OCI-LY7 (cell line): ENCODE measurements around the gene TEX13B. TPM values are rescaled to one million over a fixed set of nuclear protein-coding genes. Genes with fewer than 3 reads are reported as not detected.

Source experiments
- Bru-seq: library from RNA; stranded (reverse); fragments of 400-500 nt; gene quantifications from one replicate; lab custom pipeline; 2021; lab: Mats Ljungman, UMichigan
- BruChase-seq, 2 experiments: library from RNA; stranded (reverse); fragments of 400-500 nt; gene quantifications; one replicate each; lab custom pipeline; 2021; lab: Mats Ljungman, UMichigan
- BruUV-seq: library from RNA; stranded (reverse); fragments of 400-500 nt; replicated peaks from 2 replicates; lab custom pipeline; 2021; lab: Mats Ljungman, UMichigan
- CTCF ChIA-PET: fragments of 300-600 bp; sonication (Branson Sonifier 250); formaldehyde crosslinking; loops from one replicate; lab custom pipeline; 2022; ENCODE audit warnings: antibody characterized with exemption; ENCODE audit not compliant: unreplicated experiment; lab: Charles Lee
- POLR2A ChIA-PET: fragments of 300-600 bp; sonication (Branson Sonifier 250); formaldehyde crosslinking; loops from one replicate; lab custom pipeline; 2022; ENCODE audit warnings: antibody characterized with exemption; lab: Charles Lee
- DNase-seq: peaks from one replicate; pipeline ENCODE4 v3.0.0-alpha.2; 2015; ENCODE audit warnings: low spot score
- H2AFZ ChIP-seq: fragments of 200-600 bp; sonication (generic), shearing (Covaris generic); 2 replicates; pipeline ENCODE4 v1.6.1; 2014; ENCODE audit warnings: mild to moderate bottlenecking, antibody characterized with exemption, low read length, moderate library complexity
- H3K27ac ChIP-seq: fragments of 200-600 bp; sonication (generic); 2 replicates; pipeline ENCODE4 v1.5.1; 2014; ENCODE audit warnings: mixed run types, low read depth, mild to moderate bottlenecking, moderate library complexity, low read length, inconsistent platforms; ENCODE audit not compliant: poor library complexity, severe bottlenecking
- H3K36me3 ChIP-seq: fragments of 200-600 bp; sonication (generic); 2 replicates; pipeline ENCODE4 v1.6.1; 2014; ENCODE audit warnings: mild to moderate bottlenecking, antibody characterized with exemption, low read length, moderate library complexity, mixed read lengths; ENCODE audit not compliant: insufficient read depth
- H3K4me1 ChIP-seq: fragments of 200-600 bp; sonication (generic); 2 replicates; pipeline ENCODE4 v1.5.1; 2014; ENCODE audit warnings: mild to moderate bottlenecking, low read length; ENCODE audit not compliant: insufficient read depth, poor library complexity, severe bottlenecking
- H3K4me2 ChIP-seq: fragments of 200-600 bp; sonication (generic); 2 replicates; pipeline ENCODE4 v1.6.1; 2014; ENCODE audit warnings: mild to moderate bottlenecking, low read length
- H3K4me3 ChIP-seq: fragments of 200-600 bp; sonication (generic); 2 replicates; pipeline ENCODE4 v1.5.1; 2014; ENCODE audit warnings: mild to moderate bottlenecking, low read depth, low read length; ENCODE audit not compliant: poor library complexity, severe bottlenecking
- H3K79me2 ChIP-seq: fragments of 200-600 bp; sonication (generic); 2 replicates; pipeline ENCODE4 v1.6.1; 2016; ENCODE audit warnings: low read depth, mild to moderate bottlenecking, low read length, moderate library complexity, mixed read lengths; ENCODE audit not compliant: insufficient read depth
- H3K9me2 ChIP-seq: fragments of 200-600 bp; sonication (generic); 2 replicates; pipeline ENCODE4 v1.6.1; 2016; ENCODE audit warnings: mild to moderate bottlenecking, low read length, mixed read lengths; ENCODE audit not compliant: insufficient read depth
- H3K9me3 ChIP-seq: fragments of 200-600 bp; sonication (generic); 2 replicates; pipeline ENCODE4 v1.6.1; 2014; ENCODE audit warnings: mild to moderate bottlenecking, mixed run types, low read length, mixed read lengths
- H4K20me1 ChIP-seq: fragments of 200-600 bp; sonication (generic); 2 replicates; pipeline ENCODE4 v1.6.1; 2014; ENCODE audit warnings: mild to moderate bottlenecking, antibody characterized with exemption, low read length, moderate library complexity, mixed read lengths; ENCODE audit not compliant: insufficient read depth
- EZH2phosphoT487 ChIP-seq: fragments of 200-600 bp; sonication (generic); IDR thresholded peaks from 2 replicates; pipeline ENCODE4 v1.6.1; 2018; ENCODE audit warnings: low read depth, borderline replicate concordance, mild to moderate bottlenecking, mixed run types, antibody characterized with exemption, low read length, moderate library complexity, mixed read lengths
- intact Hi-C: fragments of 100-400 bp; cut with micrococcal nuclease; formaldehyde crosslinking; loops from one replicate; pipeline ENCODE4 v1.10.0; 2022; ENCODE audit not compliant: unreplicated experiment
- long read RNA-seq: library from polyadenylated mRNA; stranded (forward); transcript quantifications from one replicate; pipeline ENCODE4 v2.0.0, GENCODE V29; 2022
- total RNA-seq, 2 experiments: library from RNA; depleted of rRNA in 1 of 2; stranded (reverse); fragments of >200 nt in 1 of 2; shearing (Covaris generic) in 1 of 2; gene quantifications; 2 replicates each; pipeline ENCODE4 v1.2.3, GENCODE V29; 2014 to 2022
- TF ChIP-seq, protein P1 (sequence below): fragments of 200-600 bp; sonication (generic); conservative IDR thresholded peaks from 2 replicates; pipeline ENCODE4 v1.5.1; 2014; ENCODE audit warnings: mild to moderate bottlenecking, antibody characterized with exemption, low read length, moderate library complexity, mixed read lengths

TEX13B gene, protein sequence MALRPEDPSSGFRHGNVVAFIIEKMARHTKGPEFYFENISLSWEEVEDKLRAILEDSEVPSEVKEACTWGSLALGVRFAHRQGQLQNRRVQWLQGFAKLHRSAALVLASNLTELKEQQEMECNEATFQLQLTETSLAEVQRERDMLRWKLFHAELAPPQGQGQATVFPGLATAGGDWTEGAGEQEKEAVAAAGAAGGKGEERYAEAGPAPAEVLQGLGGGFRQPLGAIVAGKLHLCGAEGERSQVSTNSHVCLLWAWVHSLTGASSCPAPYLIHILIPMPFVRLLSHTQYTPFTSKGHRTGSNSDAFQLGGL
- total RNA-seq (2014; rRNA removed; shearing (Covaris generic)) (not detected in 2 replicates), total RNA-seq (2022) (not detected in 2 replicates), Bru-seq, nascent RNA (not detected), BruChase-seq, experiment 1, labeled RNA remaining after a 6-hour chase (not detected), BruChase-seq, experiment 2, labeled RNA remaining after a 2-hour chase (not detected)
- long read RNA-seq: 0 reads

- no peak for TF ChIP-seq EZH2phosphoT487
- TF ChIP-seq, protein P1, sequence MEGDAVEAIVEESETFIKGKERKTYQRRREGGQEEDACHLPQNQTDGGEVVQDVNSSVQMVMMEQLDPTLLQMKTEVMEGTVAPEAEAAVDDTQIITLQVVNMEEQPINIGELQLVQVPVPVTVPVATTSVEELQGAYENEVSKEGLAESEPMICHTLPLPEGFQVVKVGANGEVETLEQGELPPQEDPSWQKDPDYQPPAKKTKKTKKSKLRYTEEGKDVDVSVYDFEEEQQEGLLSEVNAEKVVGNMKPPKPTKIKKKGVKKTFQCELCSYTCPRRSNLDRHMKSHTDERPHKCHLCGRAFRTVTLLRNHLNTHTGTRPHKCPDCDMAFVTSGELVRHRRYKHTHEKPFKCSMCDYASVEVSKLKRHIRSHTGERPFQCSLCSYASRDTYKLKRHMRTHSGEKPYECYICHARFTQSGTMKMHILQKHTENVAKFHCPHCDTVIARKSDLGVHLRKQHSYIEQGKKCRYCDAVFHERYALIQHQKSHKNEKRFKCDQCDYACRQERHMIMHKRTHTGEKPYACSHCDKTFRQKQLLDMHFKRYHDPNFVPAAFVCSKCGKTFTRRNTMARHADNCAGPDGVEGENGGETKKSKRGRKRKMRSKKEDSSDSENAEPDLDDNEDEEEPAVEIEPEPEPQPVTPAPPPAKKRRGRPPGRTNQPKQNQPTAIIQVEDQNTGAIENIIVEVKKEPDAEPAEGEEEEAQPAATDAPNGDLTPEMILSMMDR: no peak
- no TSS peak for BruUV-seq
Measured at GRCh38 chrX:107982356-107982755, at the start of gene TEX13B. TSS of gene TEX13B (minus strand) at chrX:107982370. CDS start at chrX:107982127, 243 bp downstream.

DNA sequence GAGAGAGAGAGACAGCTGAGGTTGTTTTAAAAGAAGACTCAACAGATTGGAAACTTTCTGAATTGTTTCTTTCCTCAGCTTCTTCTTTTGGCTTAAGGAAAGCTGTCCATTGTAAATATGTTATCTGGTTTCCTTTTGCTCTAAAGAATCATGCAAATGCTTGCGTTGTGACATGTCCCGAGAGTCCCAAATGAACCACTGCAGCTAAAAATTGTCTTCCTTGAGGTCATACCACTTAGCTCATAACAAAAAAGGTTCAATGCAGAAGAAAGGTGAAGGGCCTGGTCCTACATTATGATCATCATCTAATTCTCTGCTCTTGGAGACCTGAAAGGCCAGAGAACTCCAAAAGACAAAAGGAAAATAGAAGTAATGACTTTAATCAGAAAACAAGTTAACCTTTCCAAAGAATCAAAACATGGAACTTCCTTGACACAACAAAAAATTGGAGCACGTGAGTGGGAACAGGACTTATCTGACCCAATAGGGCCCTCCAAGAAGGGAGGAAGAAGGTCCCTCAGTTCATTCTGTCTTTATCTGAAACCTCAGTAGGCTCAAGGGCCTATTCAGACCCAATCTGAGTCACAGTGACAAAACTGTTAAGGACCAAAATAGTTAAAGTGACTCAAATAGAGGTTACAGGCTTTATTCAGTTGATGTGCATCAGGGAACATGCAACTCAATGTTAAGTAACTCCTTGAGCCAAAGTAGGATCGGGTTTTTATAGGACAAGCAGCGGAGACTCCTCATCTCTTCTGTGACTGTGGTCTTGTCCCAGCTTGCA, 48.0 kb upstream of the TEX13B start:
- H3K36me3 ChIP-seq: no peaks in the 10 kb centered on the region
- no peak overlapping the region for H3K4me2 ChIP-seq
- H4K20me1 ChIP-seq: no peaks in the 10 kb centered on the region
- no peaks in the 10 kb centered on the region for H3K4me1 ChIP-seq
- no peaks in the 10 kb centered on the region for H3K79me2 ChIP-seq
- no peak for DNase-seq
- intact Hi-C loops: loop anchor here (10.0 kb wide), 2 partner anchors 105 to 275 kb away; no protein-coding TSS in a partner anchor
- ChIA-PET POLR2A (no interaction called here), CTCF (no interaction called here)
- H2AFZ ChIP-seq: no peak overlapping the region
- no peaks in the 10 kb centered on the region for H3K9me3 ChIP-seq
- TF ChIP-seq, protein P1: no peak
- TF ChIP-seq EZH2phosphoT487: no peak
- H3K27ac ChIP-seq: no peak overlapping the region
- H3K4me3 ChIP-seq: no peak overlapping the region
- H3K9me2 ChIP-seq: no peaks in the 10 kb centered on the region
- BruUV-seq: no TSS peak

More at GRCh38 chrX:107982356-107982755, at the start of gene TEX13B:
- H3K4me2 ChIP-seq: no peak within 1 kb of the TSS
- H3K36me3 ChIP-seq: no peaks in the 10 kb centered on the region
- POLR2A ChIA-PET: no interaction called here
- intact Hi-C loops: no loop called here
- H4K20me1 ChIP-seq: no peaks in the 10 kb centered on the region
- DNase-seq: no peak
- H3K9me2 ChIP-seq: no peaks in the 10 kb centered on the region
- no peak within 1 kb of the TSS for H3K4me3 ChIP-seq
- no peaks in the 10 kb centered on the region for H3K79me2 ChIP-seq
- no peak within 1 kb of the TSS for H3K27ac ChIP-seq
- H3K9me3 ChIP-seq: no peaks in the 10 kb centered on the region
- no peaks in the 10 kb centered on the region for H3K4me1 ChIP-seq
- CTCF ChIA-PET: no interaction called here
- H2AFZ ChIP-seq: no peak within 1 kb of the TSS
